ENCODE results near the gene KPNA6.
"Not testable (repeated sequence)": the region's sequence is repeated elsewhere in the genome, so short reads cannot be mapped to it uniquely, and the experiment has no call there.

The KPNA6 gene

DNA sequence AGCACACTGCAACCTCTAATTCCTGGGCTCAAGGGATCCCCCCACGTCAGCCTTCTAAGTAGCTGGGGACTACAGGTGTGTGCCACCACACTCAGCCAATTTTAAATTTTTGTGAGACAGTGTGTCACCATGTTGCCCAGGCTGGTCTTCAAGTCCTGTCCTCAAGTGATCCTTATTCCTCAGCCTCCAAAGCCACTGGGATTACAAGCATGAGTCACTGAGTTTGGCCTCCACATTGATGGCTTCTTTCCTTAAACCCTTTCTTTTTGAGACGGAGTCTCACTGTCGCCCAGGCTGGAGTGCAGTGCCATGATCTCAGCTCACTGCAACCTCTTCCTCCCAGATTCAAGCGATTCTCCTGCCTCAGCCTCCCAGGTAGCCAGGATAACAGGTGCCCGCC, 7.6 kb downstream of the KPNA6 start:
- TF ChIP-seq BHLHE40 (IDR thresholded peaks at IDR 0.05; ENCODE audit: borderline replicate concordance) (no peak), SUZ12 (IDR thresholded peaks at IDR 0.05) (no peak), SP1 (IDR thresholded peaks at IDR 0.05) (no peak), TARDBP (IDR thresholded peaks at IDR 0.05) (no peak), LEF1 (IDR thresholded peaks at IDR 0.05; ENCODE audit: borderline replicate concordance) (no peak), FOXA1 (IDR thresholded peaks at IDR 0.05) (no peak), NFRKB (IDR thresholded peaks at IDR 0.05) (no peak), ELF4 (IDR thresholded peaks at IDR 0.05) (no peak), L3MBTL2 (conservative IDR thresholded peaks at IDR 0.05) (no peak), ARNT (IDR thresholded peaks at IDR 0.05) (no peak), FOXK2 (IDR thresholded peaks at IDR 0.05) (no peak), PKNOX1 (IDR thresholded peaks at IDR 0.05) (no peak), CTBP1 (IDR thresholded peaks at IDR 0.05; ENCODE audit: borderline replicate concordance) (no peak), FOXM1 (IDR thresholded peaks at IDR 0.05; ENCODE audit: borderline replicate concordance) (no peak), HDGF (IDR thresholded peaks at IDR 0.05; ENCODE audit: borderline replicate concordance) (no peak), ZNF384 (IDR thresholded peaks at IDR 0.05) (no peak)
- no peak for DNase-seq (ENCODE audit: extremely low spot score)
- ChIA-PET CTCF (interaction anchor here (0.7 kb wide), 1 partner anchor 77 kb away, joined by 4 read pairs; no protein-coding TSS in a partner anchor), POLR2A (interaction anchor here (1.2 kb wide), 1 partner anchor 64 kb away, joined by 4 read pairs; the partner anchor contains the start of gene TXLNA)

DNA sequence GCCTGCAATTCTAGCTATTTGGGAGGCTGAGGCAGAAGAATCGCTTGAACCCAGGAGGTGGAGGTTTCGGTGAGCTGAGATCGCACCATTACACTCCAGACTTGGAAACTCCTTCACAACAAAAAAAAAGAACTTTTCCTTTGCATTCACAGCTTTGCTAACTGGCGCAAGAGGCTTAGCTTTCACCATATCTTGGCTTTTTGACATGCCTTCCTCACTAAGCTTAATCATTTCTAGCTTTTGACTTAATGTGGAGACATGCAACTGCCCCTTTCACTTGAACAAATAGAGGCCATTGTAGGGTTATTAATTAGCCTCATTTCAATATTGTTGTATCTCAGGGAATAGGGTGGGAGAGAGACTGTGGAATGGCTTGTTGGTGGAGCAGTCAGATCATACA, 8.7 kb downstream of the KPNA6 start:
- DNase-seq (ENCODE audit: extremely low spot score) = no peak
- no peak for TF ChIP-seq ZNF384 (IDR thresholded peaks at IDR 0.05)
- no peak for TF ChIP-seq LEF1 (IDR thresholded peaks at IDR 0.05; ENCODE audit: borderline replicate concordance)
- ChIA-PET CTCF (no interaction called here), POLR2A (interaction anchor here (3.5 kb wide), 1 partner anchor 8 kb away, joined by 8 read pairs; the partner anchor contains the start of gene KPNA6)

DNA sequence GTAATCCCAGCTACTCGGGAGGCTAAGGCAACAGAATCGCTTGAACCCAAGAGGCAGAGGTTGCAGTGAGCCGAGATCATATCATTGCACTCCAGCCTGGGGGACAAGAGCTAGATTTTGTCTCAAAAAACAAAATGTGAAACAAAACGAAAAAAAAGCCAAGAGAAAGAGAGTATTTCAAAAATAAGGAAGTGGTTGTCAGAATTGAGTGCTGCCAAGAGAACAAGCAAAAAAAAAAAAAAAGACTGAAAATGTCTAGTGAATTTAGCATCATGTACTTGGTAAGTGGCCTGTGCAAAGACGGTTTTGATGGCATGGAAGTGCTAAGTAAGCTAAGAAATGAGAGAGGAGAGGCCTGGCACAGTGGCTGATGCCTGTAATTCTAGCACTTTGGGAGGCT, 14.3 kb downstream of the KPNA6 start:
- TF ChIP-seq ZNF384 (IDR thresholded peaks at IDR 0.05) = no peak
- TF ChIP-seq PKNOX1 (IDR thresholded peaks at IDR 0.05) = no peak
- no peak for TF ChIP-seq ELF4 (IDR thresholded peaks at IDR 0.05)
- TF ChIP-seq FOXA1 (IDR thresholded peaks at IDR 0.05) = no peak
- no peak for TF ChIP-seq SP1 (IDR thresholded peaks at IDR 0.05)
- no peak for TF ChIP-seq L3MBTL2 (conservative IDR thresholded peaks at IDR 0.05)
- TF ChIP-seq TARDBP (IDR thresholded peaks at IDR 0.05) = no peak
- ChIA-PET CTCF (no interaction called here), POLR2A (interaction anchor here (0.9 kb wide), 1 partner anchor 57 kb away, joined by 3 read pairs; the partner anchor contains the start of gene TXLNA)
- DNase-seq (ENCODE audit: extremely low spot score) = no peak

DNA sequence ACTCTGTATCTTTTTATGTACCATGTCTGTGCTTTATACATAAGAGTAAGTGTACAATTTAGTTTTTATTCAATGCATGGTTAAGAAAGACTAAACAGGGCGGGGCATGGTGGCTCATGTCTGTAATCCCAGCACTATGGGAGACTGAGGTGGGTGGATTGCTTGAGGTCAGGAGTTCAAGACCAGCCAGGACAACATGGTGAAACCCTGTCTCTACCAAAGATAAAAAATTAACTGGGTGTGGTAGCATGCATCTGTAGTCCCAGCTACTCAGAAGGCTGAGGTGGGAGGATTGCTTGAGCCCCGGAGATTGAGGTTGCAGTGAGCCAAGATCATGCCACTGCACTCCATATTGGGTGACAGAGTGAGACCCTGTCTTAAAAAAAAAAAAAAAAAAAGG, 15.5 kb downstream of the KPNA6 start:
- DNase-seq (ENCODE audit: extremely low spot score); POLR2A ChIA-PET: not testable (repeated sequence)
- CTCF ChIA-PET = interaction anchor here (0.6 to 1.1 kb wide), 2 partner anchors 12 to 14 kb away, joined by 4 to 7 read pairs; no protein-coding TSS in a partner anchor

GRCh38 chr1:32125313-32125712, 17.5 kb downstream of the KPNA6 start:
- TF ChIP-seq SP1 (IDR thresholded peaks at IDR 0.05) (no peak), PKNOX1 (IDR thresholded peaks at IDR 0.05) (no peak), SUZ12 (IDR thresholded peaks at IDR 0.05) (no peak), ARNT (IDR thresholded peaks at IDR 0.05) (no peak), BHLHE40 (IDR thresholded peaks at IDR 0.05; ENCODE audit: borderline replicate concordance) (no peak), CTBP1 (IDR thresholded peaks at IDR 0.05; ENCODE audit: borderline replicate concordance) (no peak), L3MBTL2 (conservative IDR thresholded peaks at IDR 0.05) (no peak)
- ChIA-PET CTCF (no interaction called here), POLR2A (no interaction called here)
- DNase-seq (ENCODE audit: extremely low spot score) = no peak

- POLR2A ChIA-PET = no interaction called here
- DNase-seq (ENCODE audit: extremely low spot score) = no peak
- TF ChIP-seq LEF1 (IDR thresholded peaks at IDR 0.05; ENCODE audit: borderline replicate concordance) = no peak
- no peak for TF ChIP-seq FOXM1 (IDR thresholded peaks at IDR 0.05; ENCODE audit: borderline replicate concordance)
- no peak for TF ChIP-seq ARNT (IDR thresholded peaks at IDR 0.05)
- no peak for TF ChIP-seq SP1 (IDR thresholded peaks at IDR 0.05)
- TF ChIP-seq FOXA1 (IDR thresholded peaks at IDR 0.05) = no peak
- no peak for TF ChIP-seq ZNF384 (IDR thresholded peaks at IDR 0.05)
- no peak for TF ChIP-seq ELF4 (IDR thresholded peaks at IDR 0.05)
- CTCF ChIA-PET = no interaction called here
These were observed 18.9 kb downstream of the KPNA6 start for GRCh38 chr1:32126770-32127169.

GRCh38 chr1:32127409-32128198, 19.7 kb downstream of the KPNA6 start:
- ChIA-PET CTCF (interaction anchor here (0.6 to 1.2 kb wide), 2 partner anchors 19 to 135 kb away, joined by 5 to 7 read pairs; partner anchors contain the start of gene KPNA6), POLR2A (interaction anchor here (0.8 to 1.5 kb wide), 4 partner anchors 15 to 78 kb away, joined by 3 to 6 read pairs (median 5); partner anchors contain the start of genes KPNA6 and TXLNA)
- TF ChIP-seq CTBP1 (IDR thresholded peaks at IDR 0.05; ENCODE audit: borderline replicate concordance) (no peak), FOXK2 (IDR thresholded peaks at IDR 0.05) (no peak), SP1 (IDR thresholded peaks at IDR 0.05) (no peak), ARNT (IDR thresholded peaks at IDR 0.05) (no peak), SUZ12 (IDR thresholded peaks at IDR 0.05) (no peak), PKNOX1 (IDR thresholded peaks at IDR 0.05) (no peak), ZNF384 (IDR thresholded peaks at IDR 0.05) (no peak), NFRKB (IDR thresholded peaks at IDR 0.05) (no peak)
- no peak for DNase-seq (ENCODE audit: extremely low spot score)
